22Rv1 (cell line): Measurements from ENCODE around the gene SASH1.

Experiments used
- H3K27ac ChIP-seq: fragments of 450-650 bp; 2 replicates; pipeline ENCODE4 v1.5.1; 2017
- ZFX ChIP-seq: fragments of 450-650 bp; IDR thresholded peaks from 2 replicates; pipeline ENCODE4 v1.6.1; 2017; ENCODE audit warnings: antibody characterized with exemption, borderline replicate concordance
- TF ChIP-seq, protein P1 (sequence below): fragments of 450-650 bp; IDR thresholded peaks from 2 replicates; pipeline ENCODE4 v1.5.1; 2017; ENCODE audit warnings: mild to moderate bottlenecking

The SASH1 gene

DNA sequence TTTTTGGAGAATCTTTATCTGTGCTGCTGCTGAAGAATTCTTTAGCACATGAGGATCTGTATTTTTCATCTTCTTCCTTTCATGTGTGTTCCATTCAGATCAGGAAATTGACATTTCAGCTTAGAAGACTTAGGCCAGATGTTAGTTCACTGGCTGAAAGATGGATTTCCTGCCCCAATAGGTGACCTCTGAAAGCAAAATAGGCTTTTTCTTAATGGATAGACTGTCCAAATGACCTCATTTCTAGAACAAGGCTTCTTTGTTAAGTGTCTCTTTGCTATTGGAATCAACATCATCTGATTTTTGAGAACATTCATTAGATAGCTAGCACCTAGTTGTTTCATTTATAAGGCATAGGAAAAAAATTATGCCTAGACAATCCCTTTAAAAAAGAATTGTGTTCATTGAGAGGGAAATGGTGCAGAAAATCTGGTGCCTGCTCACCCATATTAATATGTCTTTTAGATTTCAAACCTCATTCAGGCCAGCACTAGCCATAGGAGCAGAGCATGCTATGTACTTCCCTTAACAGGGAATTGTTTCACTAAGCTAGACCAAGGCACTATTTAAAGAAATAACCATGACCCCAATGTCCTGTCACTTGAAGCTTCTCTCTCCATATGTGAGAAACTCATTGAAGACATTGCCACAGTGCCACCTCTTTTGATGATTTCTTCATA lies 13.6 kb upstream of the SASH1 start:
- no peak for TF ChIP-seq ZFX
- TF ChIP-seq, protein P1, sequence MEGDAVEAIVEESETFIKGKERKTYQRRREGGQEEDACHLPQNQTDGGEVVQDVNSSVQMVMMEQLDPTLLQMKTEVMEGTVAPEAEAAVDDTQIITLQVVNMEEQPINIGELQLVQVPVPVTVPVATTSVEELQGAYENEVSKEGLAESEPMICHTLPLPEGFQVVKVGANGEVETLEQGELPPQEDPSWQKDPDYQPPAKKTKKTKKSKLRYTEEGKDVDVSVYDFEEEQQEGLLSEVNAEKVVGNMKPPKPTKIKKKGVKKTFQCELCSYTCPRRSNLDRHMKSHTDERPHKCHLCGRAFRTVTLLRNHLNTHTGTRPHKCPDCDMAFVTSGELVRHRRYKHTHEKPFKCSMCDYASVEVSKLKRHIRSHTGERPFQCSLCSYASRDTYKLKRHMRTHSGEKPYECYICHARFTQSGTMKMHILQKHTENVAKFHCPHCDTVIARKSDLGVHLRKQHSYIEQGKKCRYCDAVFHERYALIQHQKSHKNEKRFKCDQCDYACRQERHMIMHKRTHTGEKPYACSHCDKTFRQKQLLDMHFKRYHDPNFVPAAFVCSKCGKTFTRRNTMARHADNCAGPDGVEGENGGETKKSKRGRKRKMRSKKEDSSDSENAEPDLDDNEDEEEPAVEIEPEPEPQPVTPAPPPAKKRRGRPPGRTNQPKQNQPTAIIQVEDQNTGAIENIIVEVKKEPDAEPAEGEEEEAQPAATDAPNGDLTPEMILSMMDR, result no peak
- no peak overlapping the region for H3K27ac ChIP-seq

- TF ChIP-seq ZFX, result no peak
- no peak overlapping the region for H3K27ac ChIP-seq
Measured at GRCh38 chr6:148329596-148330381, 12.8 kb upstream of the SASH1 start.

DNA sequence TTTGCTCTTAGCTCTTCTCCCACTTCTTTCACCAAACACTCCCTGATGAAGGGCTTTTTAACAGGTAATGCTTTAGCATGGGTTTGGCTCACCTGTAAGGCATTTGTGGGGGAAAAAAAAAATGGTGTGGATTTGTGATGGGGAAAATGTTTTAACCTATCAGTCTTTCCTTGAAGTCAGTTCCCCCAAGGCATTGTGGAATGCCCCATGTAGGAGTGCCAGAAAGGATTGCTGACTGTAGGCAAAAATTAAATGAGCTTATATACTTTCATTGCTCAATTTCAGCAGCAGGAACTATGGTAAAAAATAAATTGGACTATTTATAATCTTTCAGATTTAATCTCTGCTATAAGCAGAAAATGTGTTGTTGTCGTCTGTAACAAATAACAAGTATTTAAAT lies 10.6 kb upstream of the SASH1 start:
- TF ChIP-seq, protein P1, result no peak
- no peak for TF ChIP-seq ZFX
- H3K27ac ChIP-seq, result no peak overlapping the region

DNA sequence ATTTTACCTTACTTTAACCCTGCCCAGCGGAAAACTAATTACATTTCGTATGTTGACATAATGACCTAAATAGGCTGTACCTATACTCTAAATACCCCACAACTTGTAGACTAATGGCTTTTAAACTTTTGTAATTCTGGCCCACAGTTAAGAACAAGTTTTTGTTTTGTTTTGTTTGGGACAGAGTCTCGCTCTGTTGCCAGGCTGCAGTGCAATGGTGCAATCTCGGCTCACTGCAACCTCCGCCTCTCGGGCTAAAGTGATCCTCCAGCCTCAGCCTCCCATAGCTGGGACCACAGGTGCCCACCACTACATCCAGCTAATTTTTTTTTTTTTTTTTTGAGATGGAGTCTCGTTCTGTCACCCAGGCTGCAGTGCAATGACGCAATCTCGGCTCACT lies 5.7 kb upstream of the SASH1 start:
- no peak overlapping the region for H3K27ac ChIP-seq
- TF ChIP-seq, protein P1, result no peak
- no peak for TF ChIP-seq ZFX

DNA sequence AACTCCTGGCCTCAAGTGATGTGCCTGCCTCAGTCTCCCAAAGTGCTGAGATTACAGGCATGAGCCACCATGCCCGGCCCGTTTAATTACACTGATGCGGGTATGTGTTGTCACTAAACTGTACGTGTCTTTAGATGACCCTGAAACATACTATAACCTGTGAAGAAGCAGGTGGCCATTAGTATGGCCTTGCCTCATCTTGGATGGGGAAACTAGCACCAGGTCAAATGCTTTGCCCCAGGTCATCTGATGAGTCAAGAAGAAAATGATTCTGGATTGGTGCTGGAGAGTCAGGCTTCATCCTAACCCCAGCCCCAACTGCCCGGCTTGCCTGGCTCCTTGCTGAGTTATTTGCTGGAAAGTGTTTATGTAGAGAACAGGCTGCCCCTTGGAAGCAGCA lies 2.9 kb upstream of the SASH1 start:
- no peak overlapping the region for H3K27ac ChIP-seq
- TF ChIP-seq ZFX, result no peak
- TF ChIP-seq, protein P1, result no peak

GRCh38 chr6:148340586-148341297 lies 1.9 kb upstream of the SASH1 start:
- no peak overlapping the region for H3K27ac ChIP-seq
- TF ChIP-seq, protein P1, result no peak
- no peak for TF ChIP-seq ZFX

DNA sequence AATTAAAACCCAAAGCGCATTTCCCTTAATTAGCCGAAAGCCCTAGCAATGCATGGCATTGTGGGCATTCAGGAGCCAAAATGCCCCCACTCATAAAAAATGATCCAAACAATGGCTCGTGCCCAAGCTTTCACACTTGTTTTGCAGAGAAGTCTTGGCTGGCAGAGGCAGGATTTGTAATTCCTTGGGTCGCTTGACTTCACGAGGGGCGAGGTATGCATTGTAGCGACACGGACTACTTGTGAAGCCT lies 613 bp upstream of the SASH1 start:
- TF ChIP-seq, protein P1, result no peak
- TF ChIP-seq ZFX, result no peak
- H3K27ac ChIP-seq, result peak overlapping the region; percentile 87
